ENCODE measurements around the gene GABRD. TPM values are rescaled to one million over a fixed set of nuclear protein-coding genes. Genes with fewer than 3 reads are reported as not detected.

GABRD gene
- total and polyA plus RNA-seq, 2 experiments from 2014 or later, result 2.1 to 5.1 TPM

DNA sequence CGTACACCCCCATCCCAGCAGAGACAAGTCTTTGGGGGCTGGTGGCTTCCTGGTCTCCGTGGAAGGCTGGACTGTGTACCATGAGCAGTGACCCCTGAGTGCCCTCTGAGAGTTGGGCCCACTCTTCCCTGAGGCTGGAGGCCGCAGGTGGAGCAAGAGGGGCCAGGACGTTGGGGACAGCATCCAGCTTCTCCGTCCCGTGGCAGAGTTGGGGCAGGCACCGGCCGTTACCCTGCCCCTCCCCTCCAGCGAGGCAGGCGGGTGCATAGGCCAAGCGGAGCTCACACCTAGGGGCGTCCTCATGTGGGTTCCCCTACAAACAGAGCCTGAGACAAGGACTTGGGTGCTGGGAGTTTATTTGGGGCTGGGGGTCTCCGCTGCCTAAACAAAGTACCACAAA lies 14.0 kb downstream of the GABRD start (continued):
- TF ChIP-seq, protein P1, sequence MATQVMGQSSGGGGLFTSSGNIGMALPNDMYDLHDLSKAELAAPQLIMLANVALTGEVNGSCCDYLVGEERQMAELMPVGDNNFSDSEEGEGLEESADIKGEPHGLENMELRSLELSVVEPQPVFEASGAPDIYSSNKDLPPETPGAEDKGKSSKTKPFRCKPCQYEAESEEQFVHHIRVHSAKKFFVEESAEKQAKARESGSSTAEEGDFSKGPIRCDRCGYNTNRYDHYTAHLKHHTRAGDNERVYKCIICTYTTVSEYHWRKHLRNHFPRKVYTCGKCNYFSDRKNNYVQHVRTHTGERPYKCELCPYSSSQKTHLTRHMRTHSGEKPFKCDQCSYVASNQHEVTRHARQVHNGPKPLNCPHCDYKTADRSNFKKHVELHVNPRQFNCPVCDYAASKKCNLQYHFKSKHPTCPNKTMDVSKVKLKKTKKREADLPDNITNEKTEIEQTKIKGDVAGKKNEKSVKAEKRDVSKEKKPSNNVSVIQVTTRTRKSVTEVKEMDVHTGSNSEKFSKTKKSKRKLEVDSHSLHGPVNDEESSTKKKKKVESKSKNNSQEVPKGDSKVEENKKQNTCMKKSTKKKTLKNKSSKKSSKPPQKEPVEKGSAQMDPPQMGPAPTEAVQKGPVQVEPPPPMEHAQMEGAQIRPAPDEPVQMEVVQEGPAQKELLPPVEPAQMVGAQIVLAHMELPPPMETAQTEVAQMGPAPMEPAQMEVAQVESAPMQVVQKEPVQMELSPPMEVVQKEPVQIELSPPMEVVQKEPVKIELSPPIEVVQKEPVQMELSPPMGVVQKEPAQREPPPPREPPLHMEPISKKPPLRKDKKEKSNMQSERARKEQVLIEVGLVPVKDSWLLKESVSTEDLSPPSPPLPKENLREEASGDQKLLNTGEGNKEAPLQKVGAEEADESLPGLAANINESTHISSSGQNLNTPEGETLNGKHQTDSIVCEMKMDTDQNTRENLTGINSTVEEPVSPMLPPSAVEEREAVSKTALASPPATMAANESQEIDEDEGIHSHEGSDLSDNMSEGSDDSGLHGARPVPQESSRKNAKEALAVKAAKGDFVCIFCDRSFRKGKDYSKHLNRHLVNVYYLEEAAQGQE (IDR thresholded peaks at IDR 0.05; ENCODE audit: unreplicated experiment), result no peak
- TF ChIP-seq EZH2phosphoT487 (IDR thresholded peaks at IDR 0.05; ENCODE audit: unreplicated experiment), result no peak
- TF ChIP-seq ZNF331 (CRISPR knock-in tag; IDR thresholded peaks at IDR 0.05; ENCODE audit: low read depth), result no peak
- TF ChIP-seq ZNF114 (CRISPR knock-in tag; IDR thresholded peaks at IDR 0.05), result no peak
- no peak for TF ChIP-seq POLR2AphosphoS5 (IDR thresholded peaks at IDR 0.05; ENCODE audit: low read depth)
- TF ChIP-seq CREB1 (CRISPR knock-in tag; IDR thresholded peaks at IDR 0.05; ENCODE audit: low read depth), result no peak

GRCh38 chr1:2036287-2036686 lies 17.1 kb downstream of the GABRD start:
- DNase-seq (ENCODE audit: low spot score), result no peak
- H3K36me3 ChIP-seq (ENCODE audit: insufficient read depth), result no peaks in the 10 kb centered on the region
- no peaks in the 10 kb centered on the region for H3K27me3 ChIP-seq (ENCODE audit: insufficient read depth)
- no peak for TF ChIP-seq CREB1 (CRISPR knock-in tag; IDR thresholded peaks at IDR 0.05; ENCODE audit: low read depth)
- TF ChIP-seq ZNF462 (CRISPR knock-in tag; IDR thresholded peaks at IDR 0.05), result no peak
- TF ChIP-seq POLR2AphosphoS5 (IDR thresholded peaks at IDR 0.05; ENCODE audit: low read depth), result no peak
- TF ChIP-seq ZNF331 (CRISPR knock-in tag; IDR thresholded peaks at IDR 0.05; ENCODE audit: low read depth), result no peak
- no peaks in the 10 kb centered on the region for H4K20me1 ChIP-seq (replicated peaks; ENCODE audit: insufficient read depth)
- no peak overlapping the region for H2AFZ ChIP-seq
- no peaks in the 10 kb centered on the region for H3K4me1 ChIP-seq (ENCODE audit: insufficient read depth)
- no peaks in the 10 kb centered on the region for H3K79me2 ChIP-seq (replicated peaks; ENCODE audit: insufficient read depth)
- Mint-ChIP-seq H3K27me3 (ENCODE audit: insufficient read depth, low read depth, poor library complexity) (peaks cover 7% of the 10 kb centered on the region), H3K36me3 (ENCODE audit: low read depth) (no peaks in the 10 kb centered on the region), H3K9me3 (no peaks in the 10 kb centered on the region; the same call in 2 of the 3 replicates), H3K4me3 (no peak overlapping the region), H3K4me1 (peaks cover 6% of the 10 kb centered on the region; the same call in 2 of the 3 replicates), H3K27ac (no peak overlapping the region)
- H3F3A ChIP-seq (replicated peaks; ENCODE audit: low read depth), result no peaks in the 10 kb centered on the region
- H3K4me2 ChIP-seq, result no peak overlapping the region
- H3K27ac ChIP-seq (ENCODE audit: low read depth), result no peak overlapping the region
- ATAC-seq, result no peak
- no peak overlapping the region for H3K4me3 ChIP-seq
- no peaks in the 10 kb centered on the region for H3K9me2 ChIP-seq (ENCODE audit: insufficient read depth)
